Adrenal gland (tissue), 5 donors: ENCODE results near the gene TOMM20.

Experiments used
- CTCF ChIP-seq, 6 experiments: fragments of 450-650 bp in 4 of 6; fragments of 200-600 bp in 2 of 6; sonication (generic) in 1 of 6; IDR thresholded peaks; 1 replicate in 5 of 6; 2 replicates in 1 of 6; pipeline versions ENCODE4 v1.5.1 to v1.8.0; 2016 to 2021; ENCODE audit warnings: antibody characterized with exemption in 6 of 6, mild to moderate bottlenecking in 2 of 6, moderate library complexity in 1 of 6
- POLR2A ChIP-seq, 2 donors: fragments of 450-650 bp; IDR thresholded peaks; one replicate each; pipeline ENCODE4 v1.6.1; 2017; ENCODE audit warnings: antibody characterized with exemption in 2 of 2, mild to moderate bottlenecking in 2 of 2, moderate library complexity in 1 of 2
- donor health status: DM: no; HTN: no; CAD: no.

- TF ChIP-seq CTCF (IDR thresholded peaks at IDR 0.05) (no peak), POLR2A (IDR thresholded peaks at IDR 0.05) (no peak)
Measured at GRCh38 chr1:235073331-235073967, 55.2 kb downstream of the TOMM20 start.
